Measurements from ENCODE around the gene SRC.

DNA sequence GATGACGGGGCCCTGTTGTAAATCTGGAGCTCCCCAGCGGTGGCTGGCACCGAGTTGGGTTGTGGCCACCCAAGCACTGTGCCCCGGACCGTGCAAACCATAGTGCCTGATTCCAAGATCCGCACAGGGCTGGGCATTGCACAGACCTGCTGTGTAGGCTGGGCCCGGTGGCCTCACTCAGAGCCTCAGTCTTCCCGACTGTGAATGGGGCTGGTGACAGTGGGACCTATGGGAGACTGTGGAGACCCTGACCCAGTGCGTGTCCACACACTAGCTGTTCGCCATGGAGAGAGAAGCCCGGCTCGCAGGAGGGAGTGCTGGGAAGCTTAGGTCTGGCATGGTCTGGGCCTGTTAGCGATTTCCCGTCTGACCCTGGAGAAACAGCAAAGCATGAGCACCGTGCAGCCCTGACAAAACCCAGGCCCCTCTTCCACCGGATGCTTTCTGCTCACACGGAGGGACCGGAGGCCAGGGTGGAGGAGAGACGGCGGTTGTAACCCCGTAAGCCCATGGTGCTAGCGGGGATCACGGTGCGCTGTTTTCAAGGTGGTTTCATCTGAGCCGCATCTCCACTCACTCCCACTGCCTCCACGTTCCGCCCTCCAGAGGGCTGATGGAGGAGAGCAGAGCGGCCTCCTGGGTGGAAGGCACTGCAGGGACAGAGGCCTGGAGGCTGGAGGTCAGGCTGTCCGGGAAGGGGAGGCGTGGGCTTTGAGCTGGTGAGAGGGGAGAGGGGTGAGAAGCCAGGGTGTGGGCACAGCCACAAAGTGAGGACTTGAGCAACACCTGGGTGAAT, 52.2 kb downstream of the SRC start:
- TF ChIP-seq, protein P1, sequence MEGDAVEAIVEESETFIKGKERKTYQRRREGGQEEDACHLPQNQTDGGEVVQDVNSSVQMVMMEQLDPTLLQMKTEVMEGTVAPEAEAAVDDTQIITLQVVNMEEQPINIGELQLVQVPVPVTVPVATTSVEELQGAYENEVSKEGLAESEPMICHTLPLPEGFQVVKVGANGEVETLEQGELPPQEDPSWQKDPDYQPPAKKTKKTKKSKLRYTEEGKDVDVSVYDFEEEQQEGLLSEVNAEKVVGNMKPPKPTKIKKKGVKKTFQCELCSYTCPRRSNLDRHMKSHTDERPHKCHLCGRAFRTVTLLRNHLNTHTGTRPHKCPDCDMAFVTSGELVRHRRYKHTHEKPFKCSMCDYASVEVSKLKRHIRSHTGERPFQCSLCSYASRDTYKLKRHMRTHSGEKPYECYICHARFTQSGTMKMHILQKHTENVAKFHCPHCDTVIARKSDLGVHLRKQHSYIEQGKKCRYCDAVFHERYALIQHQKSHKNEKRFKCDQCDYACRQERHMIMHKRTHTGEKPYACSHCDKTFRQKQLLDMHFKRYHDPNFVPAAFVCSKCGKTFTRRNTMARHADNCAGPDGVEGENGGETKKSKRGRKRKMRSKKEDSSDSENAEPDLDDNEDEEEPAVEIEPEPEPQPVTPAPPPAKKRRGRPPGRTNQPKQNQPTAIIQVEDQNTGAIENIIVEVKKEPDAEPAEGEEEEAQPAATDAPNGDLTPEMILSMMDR (IDR thresholded peaks at IDR 0.05) = no peak
- TF ChIP-seq POLR2A (IDR thresholded peaks at IDR 0.05) (no peak), EP300 (IDR thresholded peaks at IDR 0.05) (no peak)

Measured in tibial nerve (tissue), 4 donors.